GM18858 (cell line): Measurements from ENCODE around the gene CES5A.
"Not testable (repeated sequence)": the region's sequence is repeated elsewhere in the genome, so short reads cannot be mapped to it uniquely, and the experiment has no call there.

Source experiments
- ATAC-seq: cut with Tn5 transposase; IDR thresholded peaks from one replicate; pipeline ENCODE4 v1.9.1; 2021; ENCODE audit not compliant: unreplicated experiment

Gene CES5A

GRCh38 chr16:55888546-55888945, 13.4 kb upstream of the CES5A start:
- ATAC-seq = no peak

- ATAC-seq = no peak
Measured at GRCh38 chr16:55876854-55877253, 1.7 kb upstream of the CES5A start.

- ATAC-seq = no peak
Measured at GRCh38 chr16:55873122-55873521, 2.1 kb downstream of the CES5A start.

GRCh38 chr16:55872130-55872529, 3.0 kb downstream of the CES5A start:
- ATAC-seq = no peak

GRCh38 chr16:55871411-55872038, 3.6 kb downstream of the CES5A start:
- no peak for ATAC-seq

- no peak for ATAC-seq
Measured at GRCh38 chr16:55868980-55869379, 6.2 kb downstream of the CES5A start.

GRCh38 chr16:55868137-55868536, 7.0 kb downstream of the CES5A start:
- ATAC-seq = no peak

GRCh38 chr16:55861288-55861687, 13.9 kb downstream of the CES5A start:
- ATAC-seq = no peak

GRCh38 chr16:55857650-55858049, 17.5 kb downstream of the CES5A start:
- ATAC-seq = not testable (repeated sequence)

GRCh38 chr16:55856950-55857349, 18.2 kb downstream of the CES5A start:
- ATAC-seq = no peak

- no peak for ATAC-seq
Measured at GRCh38 chr16:55853114-55853513, 22.1 kb downstream of the CES5A start.

GRCh38 chr16:55849536-55849935, 25.6 kb downstream of the CES5A start:
- ATAC-seq = no peak

GRCh38 chr16:55846598-55847346, 28.4 kb downstream of the CES5A start:
- ATAC-seq = no peak

- ATAC-seq = no peak
Measured at GRCh38 chr16:55843105-55843395, 32.1 kb downstream of the CES5A start.

GRCh38 chr16:55842369-55843104, 32.6 kb downstream of the CES5A start:
- ATAC-seq = no peak

GRCh38 chr16:55839115-55839514, 36.1 kb downstream of the CES5A start:
- ATAC-seq = no peak

- ATAC-seq = no peak
Measured at GRCh38 chr16:55836158-55836611, 39.0 kb downstream of the CES5A start.

GRCh38 chr16:55835581-55835980, 39.6 kb downstream of the CES5A start:
- ATAC-seq = no peak

- not testable (repeated sequence) for ATAC-seq
Measured at GRCh38 chr16:55835173-55835572, 40.0 kb downstream of the CES5A start.

- no peak for ATAC-seq
Measured at GRCh38 chr16:55834049-55834448, 41.1 kb downstream of the CES5A start.

GRCh38 chr16:55832773-55833691, 42.1 kb downstream of the CES5A start, which contains the start of gene CES1:
TSS of gene CES1 (minus strand) at chr16:55833096. CDS start at chr16:55833055, 41 bp downstream.
- no peak for ATAC-seq
